Aorta (tissue), 5 donors: ENCODE measurements around the gene RYK. TPM values are rescaled to one million over a fixed set of nuclear protein-coding genes. Genes with fewer than 3 reads are reported as not detected.
A peak's percentile ranks its signal among the peaks of the same experiment; 100 is the strongest.

Experiments used
- ATAC-seq: fragments of 200-7000 bp; cut with Tn5 transposase; one replicate; pipeline ENCODE4 v1.9.1; 2022; ENCODE audit warnings: moderate library complexity; ENCODE audit not compliant: low FRiP score
- DNase-seq, 2 donors: peaks; one replicate each; pipeline ENCODE4 v3.0.0-alpha.2; 2020
- H3K27ac ChIP-seq, 2 donors: one replicate each; pipeline ENCODE4 v1.5.1; 2013; ENCODE audit warnings: low read length in 2 of 2, mild to moderate bottlenecking in 2 of 2, moderate library complexity in 2 of 2, control low read depth in 1 of 2, inconsistent platforms in 1 of 2, low read depth in 1 of 2
- H3K27me3 ChIP-seq, 2 donors: one replicate each; pipeline ENCODE4 v1.6.1; 2013; ENCODE audit warnings: control low read depth in 1 of 2, low read length in 1 of 2, mild to moderate bottlenecking in 1 of 2, moderate library complexity in 1 of 2; ENCODE audit not compliant: insufficient read depth in 2 of 2, control insufficient read depth in 1 of 2
- H3K36me3 ChIP-seq, 2 donors: one replicate each; pipeline ENCODE4 v1.6.1; 2013; ENCODE audit warnings: control low read depth in 1 of 2, low read length in 1 of 2, mild to moderate bottlenecking in 1 of 2; ENCODE audit not compliant: insufficient read depth in 2 of 2, control insufficient read depth in 1 of 2
- H3K4me1 ChIP-seq, 2 donors: one replicate each; pipeline ENCODE4 v1.6.1; 2013; ENCODE audit warnings: low read length in 2 of 2, control low read depth in 1 of 2, mild to moderate bottlenecking in 1 of 2, moderate library complexity in 1 of 2; ENCODE audit not compliant: insufficient read depth in 2 of 2, control insufficient read depth in 1 of 2
- H3K4me3 ChIP-seq, 2 donors: one replicate each; pipeline ENCODE4 v1.5.1; 2013; ENCODE audit warnings: low read length in 2 of 2, control low read depth in 1 of 2, mild to moderate bottlenecking in 1 of 2
- H3K9me3 ChIP-seq: one replicate; pipeline ENCODE4 v1.6.1; 2013; ENCODE audit warnings: mild to moderate bottlenecking, low read length; ENCODE audit not compliant: control insufficient read depth
- WGBS, 2 donors: extraction: QIAGEN DNeasy Blood & Tissue Kit; methylation state at CpG; one replicate each; pipeline ENCODE4 v1.1.7; 2013; 5-methylcytosine and 5-hydroxymethylcytosine counted together
- intact Hi-C, 2 donors: fragments of 100-400 bp; cut with DNase I; formaldehyde crosslinking; loops; one replicate each; pipeline versions ENCODE4 v1.14.2 to v1.15.0; 2022
- polyA plus RNA-seq, 2 donors: library from polyadenylated mRNA; stranded (reverse); fragments of 200-250 nt; gene quantifications; one replicate each; pipeline ENCODE4 v1.2.3, GENCODE V29; 2013
- total RNA-seq, 2 donors: library from RNA; stranded (reverse); fragmentation: NEBNext Ultra II Directional; extraction: Animal tissue kit (Norgen Biotek cat#: 25700); gene quantifications; one replicate each; pipeline ENCODE4 v1.2.1, GENCODE V29; 2021
- donor health status: healthy with polysubstance abuse.
- donor health status: Bipolar disorder and iron deficiency.
- donor health status: DM: no; HTN: no; CAD: no.
- donor health status: DM: no; HTN: no; CAD: no.
- donor health status: DM: yes; HTN: yes; CAD: no.

RYK gene
- total and polyA plus RNA-seq, 4 donors: 35.9 to 73.5 (median 60.3) TPM

DNA sequence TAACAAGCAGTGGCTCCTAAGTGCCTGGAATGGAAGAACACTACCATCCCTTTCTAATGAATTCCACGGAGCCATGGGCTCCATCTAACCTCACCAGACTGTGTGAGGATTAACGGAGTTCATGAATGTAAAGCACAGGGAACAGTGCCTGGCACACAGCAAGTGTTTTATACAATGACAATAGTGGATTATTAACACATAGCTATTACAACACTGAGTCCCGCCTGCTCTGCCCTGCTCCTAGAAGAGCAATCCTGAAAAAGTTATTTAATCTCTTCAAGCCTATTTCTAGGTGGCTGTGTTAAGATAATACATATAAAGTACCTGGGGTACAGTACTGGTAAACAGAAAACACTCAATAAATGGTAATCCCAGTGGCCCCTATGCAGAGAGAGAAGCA is 51.4 kb downstream of the RYK start:
- Histone ChIP-seq H3K27me3 (no peaks in the 10 kb centered on the region), H3K36me3 (peaks cover 4 to 6% of the 10 kb centered on the region in 2 donors), H3K9me3 (no peaks in the 10 kb centered on the region), H3K4me3 (no peak overlapping the region), H3K27ac (no peak overlapping the region), H3K4me1 (no peaks in the 10 kb centered on the region)
- no peak for ATAC-seq
- intact Hi-C loops: loop anchor here in 1 of 2 donors (5.0 kb wide), 2 partner anchors 273 to 293 kb away; no protein-coding TSS in a partner anchor
- no peak for DNase-seq
- WGBS, 2 donors: 85 to 88% methylated on average over 3 of the region's 3 CpGs

DNA sequence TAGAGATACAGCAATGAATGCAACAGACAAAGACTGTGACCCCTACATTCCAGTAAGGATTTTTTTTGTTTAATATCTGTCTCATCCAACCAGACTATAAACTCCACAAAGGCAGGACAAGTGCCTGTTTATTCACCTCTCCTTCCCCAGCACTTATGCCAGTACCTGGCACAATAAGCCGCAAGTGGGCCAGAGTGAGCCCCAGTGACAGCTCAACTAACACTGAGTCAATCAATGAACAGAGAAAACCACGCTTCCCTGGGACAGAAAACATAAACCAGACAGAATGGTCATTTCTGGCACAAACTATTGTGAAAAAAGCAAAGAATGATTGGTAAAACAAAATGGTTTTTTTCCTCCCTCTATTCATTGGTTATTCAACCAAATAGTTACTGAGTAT is 52.2 kb downstream of the RYK start:
- ATAC-seq (no peak), DNase-seq (no peak)

DNA sequence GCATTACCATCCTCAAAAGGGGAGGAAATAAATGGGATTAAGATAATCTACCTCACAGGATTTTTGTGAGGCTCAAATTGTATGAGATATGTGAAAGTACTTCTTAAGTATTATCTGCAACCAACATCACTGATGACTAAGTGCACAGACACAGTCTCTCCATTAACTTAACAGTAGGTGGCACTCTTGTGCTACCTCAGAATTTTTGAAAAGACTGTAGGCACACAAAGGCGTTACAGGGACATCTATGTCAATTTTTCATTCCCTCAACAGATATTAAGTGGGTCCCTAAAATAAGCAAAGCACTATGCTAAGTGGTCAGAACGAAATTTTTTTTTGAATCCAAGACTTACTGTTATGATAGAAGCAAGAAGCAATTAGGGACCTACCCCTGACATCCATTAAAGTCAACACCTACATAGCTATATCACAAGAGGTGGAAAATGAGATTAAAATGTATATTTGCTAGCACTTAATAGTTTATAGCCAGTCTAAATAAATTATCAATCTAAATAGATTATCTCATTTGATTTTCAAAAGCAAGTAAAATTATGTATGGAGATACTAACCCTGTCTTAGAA is 52.9 kb downstream of the RYK start:
- peak; percentile 79 for ATAC-seq
- 5 to 6% methylated on average over 2 of the region's 2 CpGs for WGBS, 2 donors

More for the DNA sequence above, 52.2 kb downstream of the RYK start:
- Histone ChIP-seq H3K4me1 (no peaks in the 10 kb centered on the region), H3K4me3 (no peak overlapping the region), H3K36me3 (peaks cover 4 to 6% of the 10 kb centered on the region in 2 donors), H3K27me3 (no peaks in the 10 kb centered on the region), H3K27ac (no peak overlapping the region), H3K9me3 (no peaks in the 10 kb centered on the region)
- 95 to 96% methylated on average over 2 of the region's 2 CpGs for WGBS, 2 donors
- intact Hi-C loops: loop anchor here in 1 of 2 donors (5.0 kb wide), 2 partner anchors 274 to 294 kb away; no protein-coding TSS in a partner anchor

DNA sequence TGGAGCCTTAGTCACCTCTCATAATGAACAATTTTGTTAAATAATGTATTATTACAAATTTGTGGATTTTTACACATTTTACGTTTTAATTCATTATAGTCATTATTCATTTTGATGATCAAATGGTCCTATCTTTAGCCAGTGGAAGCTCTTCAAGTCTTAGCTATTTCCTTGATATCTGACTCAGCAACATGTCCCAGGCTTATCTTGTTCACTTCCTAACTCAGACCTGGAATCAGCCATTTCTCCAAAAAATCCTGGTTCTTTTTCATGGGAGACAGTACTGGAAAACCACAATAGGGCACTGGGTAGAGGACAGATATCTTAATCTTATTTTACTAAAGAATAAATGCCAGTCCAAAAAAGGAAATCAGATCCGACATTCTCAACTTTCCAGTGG is 56.4 kb downstream of the RYK start:
- Histone ChIP-seq H3K27me3 (no peaks in the 10 kb centered on the region), H3K27ac (no peak overlapping the region), H3K4me1 (no peaks in the 10 kb centered on the region), H3K4me3 (no peak overlapping the region), H3K36me3 (peaks cover 0 to 2% of the 10 kb centered on the region in 2 donors), H3K9me3 (no peaks in the 10 kb centered on the region)
- ATAC-seq: no peak
- intact Hi-C loops: no loop called here
- DNase-seq: no peak
- WGBS, 2 donors: 79 to 83% methylated on average over 2 of the region's 2 CpGs

More for the DNA sequence above, 52.9 kb downstream of the RYK start:
- H3K9me3 ChIP-seq: no peaks in the 10 kb centered on the region
- intact Hi-C loops: loop anchor here in 1 of 2 donors (5.0 kb wide), 2 partner anchors 275 to 295 kb away; no protein-coding TSS in a partner anchor
- H3K27ac ChIP-seq: no peak overlapping the region
- DNase-seq: no peak
- H3K4me1 ChIP-seq: no peaks in the 10 kb centered on the region
- peaks cover 4 to 6% of the 10 kb centered on the region in 2 donors for H3K36me3 ChIP-seq
- no peak overlapping the region for H3K4me3 ChIP-seq
- H3K27me3 ChIP-seq: no peaks in the 10 kb centered on the region

DNA sequence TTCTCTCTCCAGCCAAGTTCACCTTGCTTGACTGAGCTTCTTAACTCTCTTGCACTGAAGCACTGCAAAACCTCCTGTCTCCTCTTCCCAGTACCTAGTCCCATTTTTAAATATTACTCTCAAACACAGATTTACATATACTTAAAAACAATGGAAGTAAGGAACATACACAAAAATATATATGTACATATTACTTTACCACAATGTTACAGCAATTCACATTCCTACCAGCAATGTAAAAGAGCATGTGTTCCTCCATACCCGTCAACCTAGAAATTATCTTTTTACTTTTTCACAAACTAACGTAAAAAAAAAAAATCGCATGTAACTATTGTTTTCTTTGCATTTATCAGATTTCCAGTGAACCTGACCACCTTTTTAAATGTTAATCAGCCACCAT is 60.4 kb downstream of the RYK start:
- Histone ChIP-seq H3K36me3 (peaks cover 0 to 2% of the 10 kb centered on the region in 2 donors), H3K9me3 (no peaks in the 10 kb centered on the region), H3K4me3 (no peak overlapping the region), H3K4me1 (no peaks in the 10 kb centered on the region), H3K27me3 (no peaks in the 10 kb centered on the region), H3K27ac (no peak overlapping the region)
- intact Hi-C loops: no loop called here
- ATAC-seq: no peak
- WGBS, 2 donors: 91% methylated on average over 3 of the region's 3 CpGs
- no peak for DNase-seq

DNA sequence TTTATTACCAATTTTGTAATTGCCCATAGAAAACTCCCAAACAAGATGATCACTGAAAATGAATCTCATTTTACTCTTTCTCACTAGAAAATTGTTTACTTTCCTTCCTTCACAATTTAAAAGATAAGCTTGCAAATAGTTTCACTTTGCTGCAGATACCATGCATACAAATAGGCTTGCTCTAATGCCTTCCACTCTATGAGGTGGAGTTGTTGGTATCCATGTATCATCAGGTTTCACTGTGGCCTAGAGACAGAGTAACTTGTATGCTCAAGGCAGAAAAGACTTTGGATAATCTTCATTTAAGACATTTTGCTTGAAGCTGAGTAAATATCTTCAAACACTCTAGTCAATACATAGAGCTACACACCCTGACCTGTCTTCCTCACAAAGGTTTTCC is 60.8 kb downstream of the RYK start:
- ATAC-seq (no peak), DNase-seq (no peak)
- Histone ChIP-seq H3K36me3 (peaks cover 0 to 2% of the 10 kb centered on the region in 2 donors), H3K4me3 (no peak overlapping the region), H3K9me3 (no peaks in the 10 kb centered on the region), H3K27me3 (no peaks in the 10 kb centered on the region), H3K4me1 (no peaks in the 10 kb centered on the region), H3K27ac (no peak overlapping the region)
- intact Hi-C loops: no loop called here

DNA sequence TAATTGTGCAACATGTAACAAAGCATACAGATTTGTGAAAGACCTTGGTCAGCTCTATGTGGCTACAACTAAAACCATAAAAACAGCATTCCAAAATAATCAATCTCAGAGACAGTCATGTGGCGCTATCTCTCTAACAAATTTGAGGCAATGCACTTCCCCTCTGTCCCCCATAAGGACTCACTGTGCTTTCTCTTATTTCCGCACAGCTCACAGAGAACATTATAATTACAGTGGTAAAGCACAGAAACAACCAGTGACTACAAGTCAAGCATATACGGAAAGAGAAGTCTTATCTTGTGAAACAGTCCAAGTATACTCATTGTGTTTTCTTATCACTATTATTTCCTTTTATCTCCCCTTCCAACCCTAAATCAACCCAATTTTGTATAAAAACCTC is 64.3 kb downstream of the RYK start:
- Histone ChIP-seq H3K27me3 (no peaks in the 10 kb centered on the region), H3K27ac (no peak overlapping the region), H3K4me1 (no peaks in the 10 kb centered on the region), H3K36me3 (peaks cover 0 to 2% of the 10 kb centered on the region in 2 donors), H3K4me3 (no peak overlapping the region), H3K9me3 (no peaks in the 10 kb centered on the region)
- intact Hi-C loops: no loop called here
- 87 to 89% methylated on average over 3 of the region's 3 CpGs for WGBS, 2 donors
- ATAC-seq: no peak
- no peak for DNase-seq

DNA sequence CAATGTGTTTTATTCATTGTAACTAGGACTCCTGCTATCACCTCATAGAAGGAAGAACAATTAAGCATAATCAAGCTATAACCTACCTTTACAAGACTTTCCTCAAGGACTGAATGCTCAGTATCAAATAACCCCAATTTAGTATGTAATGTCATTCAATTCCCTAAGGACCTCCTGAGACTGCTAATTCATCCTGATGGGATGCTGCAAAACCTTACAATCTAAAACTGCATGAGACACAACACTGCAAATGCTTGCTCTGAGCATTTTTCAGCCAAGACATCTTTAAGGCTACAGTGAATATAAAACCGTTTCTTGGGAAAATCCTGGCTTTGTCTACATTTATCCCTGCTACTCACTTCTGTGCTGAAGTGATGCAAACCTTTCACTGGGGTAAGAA is 69.9 kb downstream of the RYK start:
- Histone ChIP-seq H3K36me3 (peaks cover 0 to 3% of the 10 kb centered on the region in 2 donors), H3K27ac (no peak overlapping the region), H3K27me3 (no peaks in the 10 kb centered on the region), H3K4me3 (no peak overlapping the region), H3K9me3 (no peaks in the 10 kb centered on the region), H3K4me1 (no peaks in the 10 kb centered on the region)
- 31% methylated on average over 1 of the region's 1 CpG for WGBS, 2 donors
- ATAC-seq (no peak), DNase-seq (no peak)
- intact Hi-C loops: no loop called here

DNA sequence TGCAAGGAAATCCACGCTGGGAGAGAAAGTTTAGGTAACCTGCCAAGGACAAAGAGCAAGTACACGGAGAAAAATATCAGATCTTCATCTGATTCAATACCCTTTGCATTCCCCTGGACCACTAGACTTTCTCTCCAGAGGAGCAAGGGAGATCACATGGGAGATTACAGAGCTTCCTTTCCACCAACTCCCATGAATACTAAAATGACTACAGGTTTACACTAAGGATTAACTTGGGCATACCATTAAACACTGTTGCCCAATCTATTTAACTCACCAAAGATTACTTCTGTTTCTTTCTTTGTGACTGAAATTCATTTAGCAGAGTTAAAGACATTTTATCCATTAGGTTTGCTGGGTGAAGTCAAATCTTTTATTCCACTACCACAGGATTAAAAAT is 71.2 kb downstream of the RYK start:
- intact Hi-C loops: no loop called here
- Histone ChIP-seq H3K9me3 (no peaks in the 10 kb centered on the region), H3K27ac (no peak overlapping the region), H3K27me3 (no peaks in the 10 kb centered on the region), H3K4me3 (no peak overlapping the region), H3K36me3 (peaks cover 0 to 4% of the 10 kb centered on the region in 2 donors), H3K4me1 (no peaks in the 10 kb centered on the region)
- 90 to 92% methylated on average over 2 of the region's 2 CpGs for WGBS, 2 donors
- no peak for ATAC-seq
- DNase-seq: no peak
